K562 (cell line): ENCODE results near the gene TNK2.

ENCODE experiments used
- BCL6 ChIP-seq: fragments of 250-450 bp; sonication (Bioruptor Pico); IDR thresholded peaks from 2 replicates; pipeline ENCODE4 v1.4.0; 2020
- SMAD3 ChIP-seq: fragments of 450-650 bp; formaldehyde crosslinking; conservative IDR thresholded peaks from 2 replicates; pipeline ENCODE4 v1.4.0; 2020; ENCODE audit warnings: mild to moderate bottlenecking
- TF ChIP-seq, protein P1 (sequence below), 3 experiments: IDR thresholded peaks in 2 of 3; conservative IDR thresholded peaks in 1 of 3; 2 replicates each; pipeline ENCODE4 v1.5.1; 2011 to 2012; ENCODE audit warnings: low read length in 3 of 3, mild to moderate bottlenecking in 3 of 3, control low read depth in 2 of 3, improper control_type of control experiment in 1 of 3, inconsistent platforms in 1 of 3, low read depth in 1 of 3, mixed read lengths in 1 of 3, moderate library complexity in 1 of 3; ENCODE audit not compliant: insufficient read depth in 2 of 3

GRCh38 chr3:195847055-195847950, 61.0 kb downstream of the TNK2 start:
- TF ChIP-seq BCL6 (CRISPR knock-in tag) (no peak), SMAD3 (CRISPR knock-in tag) (no peak)
- TF ChIP-seq, protein P1, sequence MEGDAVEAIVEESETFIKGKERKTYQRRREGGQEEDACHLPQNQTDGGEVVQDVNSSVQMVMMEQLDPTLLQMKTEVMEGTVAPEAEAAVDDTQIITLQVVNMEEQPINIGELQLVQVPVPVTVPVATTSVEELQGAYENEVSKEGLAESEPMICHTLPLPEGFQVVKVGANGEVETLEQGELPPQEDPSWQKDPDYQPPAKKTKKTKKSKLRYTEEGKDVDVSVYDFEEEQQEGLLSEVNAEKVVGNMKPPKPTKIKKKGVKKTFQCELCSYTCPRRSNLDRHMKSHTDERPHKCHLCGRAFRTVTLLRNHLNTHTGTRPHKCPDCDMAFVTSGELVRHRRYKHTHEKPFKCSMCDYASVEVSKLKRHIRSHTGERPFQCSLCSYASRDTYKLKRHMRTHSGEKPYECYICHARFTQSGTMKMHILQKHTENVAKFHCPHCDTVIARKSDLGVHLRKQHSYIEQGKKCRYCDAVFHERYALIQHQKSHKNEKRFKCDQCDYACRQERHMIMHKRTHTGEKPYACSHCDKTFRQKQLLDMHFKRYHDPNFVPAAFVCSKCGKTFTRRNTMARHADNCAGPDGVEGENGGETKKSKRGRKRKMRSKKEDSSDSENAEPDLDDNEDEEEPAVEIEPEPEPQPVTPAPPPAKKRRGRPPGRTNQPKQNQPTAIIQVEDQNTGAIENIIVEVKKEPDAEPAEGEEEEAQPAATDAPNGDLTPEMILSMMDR (IDR thresholded peaks at IDR 0.05 in 2 of 3, conservative IDR thresholded peaks at IDR 0.05 in 1 of 3; ENCODE audit: insufficient read depth in 2 of 3, low read depth in 1 of 3, low read length in 3 of 3): no peak
